Smooth muscle cell (in vitro differentiated cells): Measurements from ENCODE around the gene SSH3. TPM values are rescaled to one million over a fixed set of nuclear protein-coding genes. Genes with fewer than 3 reads are reported as not detected.
A peak's percentile ranks its signal among the peaks of the same experiment; 100 is the strongest.

ENCODE experiments used
- DNase-seq: peaks from one replicate; lab custom pipeline; 2025; ENCODE audit not compliant: unreplicated experiment; lab: John Stamatoyannopoulos, UW
- H2AFZ ChIP-seq: fragments of 200-600 bp; sonication (generic); 2 replicates; pipeline ENCODE4 v1.6.0; 2016; ENCODE audit warnings: antibody characterized with exemption, low read depth, mild to moderate bottlenecking
- H3F3A ChIP-seq: fragments of 200-600 bp; sonication (generic); 2 replicates; pipeline ENCODE4 v1.6.0; 2017; ENCODE audit warnings: antibody characterized with exemption, low read depth
- H3K27ac ChIP-seq: fragments of 200-600 bp; sonication (generic); 2 replicates; pipeline ENCODE4 v1.5.1; 2016; ENCODE audit warnings: low read depth, mild to moderate bottlenecking
- H3K27me3 ChIP-seq: fragments of 200-600 bp; sonication (generic); 2 replicates; pipeline ENCODE4 v1.6.1; 2016; ENCODE audit warnings: low read depth, mild to moderate bottlenecking
- H3K36me3 ChIP-seq: fragments of 200-600 bp; sonication (generic); 2 replicates; pipeline ENCODE4 v1.5.1; 2016; ENCODE audit warnings: low read depth
- H3K4me1 ChIP-seq: fragments of 200-600 bp; sonication (generic); 2 replicates; pipeline ENCODE4 v1.5.1; 2016; ENCODE audit warnings: low read depth
- H3K4me2 ChIP-seq: fragments of 200-600 bp; sonication (generic); 2 replicates; pipeline ENCODE4 v1.6.0; 2016; ENCODE audit warnings: mild to moderate bottlenecking
- H3K4me3 ChIP-seq: fragments of 200-600 bp; sonication (generic); 2 replicates; pipeline ENCODE4 v1.5.1; 2016; ENCODE audit warnings: mild to moderate bottlenecking
- H3K79me2 ChIP-seq: fragments of 200-600 bp; sonication (generic); 2 replicates; pipeline ENCODE4 v1.6.0; 2016; ENCODE audit warnings: low read depth, mild to moderate bottlenecking
- H3K9ac ChIP-seq: fragments of 200-600 bp; sonication (generic); 2 replicates; pipeline ENCODE4 v1.6.0; 2016; ENCODE audit warnings: low read depth
- H3K9me3 ChIP-seq: fragments of 200-600 bp; sonication (generic); replicated peaks from 2 replicates; pipeline ENCODE4 v1.5.1; 2016; ENCODE audit warnings: low read depth
- H4K20me1 ChIP-seq: fragments of 200-600 bp; sonication (generic); 2 replicates; pipeline ENCODE4 v1.6.0; 2016; ENCODE audit warnings: low read depth
- WGBS: methylation state at CpG from one replicate; pipeline ENCODE4 v1.1.7; 2016; ENCODE audit warnings: low lambda C conversion rate; 5-methylcytosine and 5-hydroxymethylcytosine counted together
- polyA plus RNA-seq: library from polyadenylated mRNA; unstranded; fragments of >200 nt; fragmentation: Nextera tagmentation; extraction: Ambion mirVana; gene quantifications from 2 replicates; pipeline ENCODE4 v1.2.1, GENCODE V29; 2016
- total RNA-seq: library from RNA; depleted of rRNA; stranded (reverse); fragments of >200 nt; gene quantifications from 2 replicates; pipeline ENCODE4 v1.2.3, GENCODE V29; 2014
- TF ChIP-seq, protein P1 (sequence below): fragments of 200-600 bp; sonication (generic); IDR thresholded peaks from 2 replicates; pipeline ENCODE4 v1.5.1; 2017; ENCODE audit warnings: borderline replicate concordance, mild to moderate bottlenecking, antibody characterized with exemption; ENCODE audit not compliant: insufficient read depth, poor library complexity, severe bottlenecking

SSH3 gene
- total and polyA plus RNA-seq, 2 experiments from 2014 or later: 23.9 to 29.3 TPM

GRCh38 chr11:67345247-67345919, 42.1 kb downstream of the SSH3 start:
- no peaks in the 10 kb centered on the region for H3K27me3 ChIP-seq
- H3K79me2 ChIP-seq: no peaks in the 10 kb centered on the region
- no peaks in the 10 kb centered on the region for H3F3A ChIP-seq
- no peaks in the 10 kb centered on the region for H4K20me1 ChIP-seq
- H3K4me1 ChIP-seq: no peaks in the 10 kb centered on the region
- H3K36me3 ChIP-seq: no peaks in the 10 kb centered on the region
- no peaks in the 10 kb centered on the region for H3K9me3 ChIP-seq
- no peak overlapping the region for H2AFZ ChIP-seq
- TF ChIP-seq, protein P1, sequence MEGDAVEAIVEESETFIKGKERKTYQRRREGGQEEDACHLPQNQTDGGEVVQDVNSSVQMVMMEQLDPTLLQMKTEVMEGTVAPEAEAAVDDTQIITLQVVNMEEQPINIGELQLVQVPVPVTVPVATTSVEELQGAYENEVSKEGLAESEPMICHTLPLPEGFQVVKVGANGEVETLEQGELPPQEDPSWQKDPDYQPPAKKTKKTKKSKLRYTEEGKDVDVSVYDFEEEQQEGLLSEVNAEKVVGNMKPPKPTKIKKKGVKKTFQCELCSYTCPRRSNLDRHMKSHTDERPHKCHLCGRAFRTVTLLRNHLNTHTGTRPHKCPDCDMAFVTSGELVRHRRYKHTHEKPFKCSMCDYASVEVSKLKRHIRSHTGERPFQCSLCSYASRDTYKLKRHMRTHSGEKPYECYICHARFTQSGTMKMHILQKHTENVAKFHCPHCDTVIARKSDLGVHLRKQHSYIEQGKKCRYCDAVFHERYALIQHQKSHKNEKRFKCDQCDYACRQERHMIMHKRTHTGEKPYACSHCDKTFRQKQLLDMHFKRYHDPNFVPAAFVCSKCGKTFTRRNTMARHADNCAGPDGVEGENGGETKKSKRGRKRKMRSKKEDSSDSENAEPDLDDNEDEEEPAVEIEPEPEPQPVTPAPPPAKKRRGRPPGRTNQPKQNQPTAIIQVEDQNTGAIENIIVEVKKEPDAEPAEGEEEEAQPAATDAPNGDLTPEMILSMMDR: no peak
- H3K27ac ChIP-seq: peak overlapping the region; percentile 5
- 83% methylated on average over 8 of the region's 8 CpGs for WGBS
- no peak overlapping the region for H3K4me3 ChIP-seq
- H3K4me2 ChIP-seq: no peak overlapping the region
- DNase-seq: no peak
- H3K9ac ChIP-seq: no peak overlapping the region

- Histone ChIP-seq H3K4me2 (no peak overlapping the region), H3K4me1 (no peaks in the 10 kb centered on the region), H2AFZ (no peak overlapping the region), H3K27ac (peak overlapping the region; percentile 5), H3K27me3 (no peaks in the 10 kb centered on the region), H3K4me3 (no peak overlapping the region), H3F3A (no peaks in the 10 kb centered on the region), H3K9ac (no peak overlapping the region), H3K36me3 (no peaks in the 10 kb centered on the region), H4K20me1 (peaks cover 5% of the 10 kb centered on the region), H3K9me3 (no peaks in the 10 kb centered on the region), H3K79me2 (peaks cover 4% of the 10 kb centered on the region)
- TF ChIP-seq, protein P1: peak; percentile 51
- 80% methylated on average over 7 of the region's 7 CpGs for WGBS
- DNase-seq: no peak
Measured at GRCh38 chr11:67345920-67346819, 42.8 kb downstream of the SSH3 start.

- Histone ChIP-seq H3K27me3 (no peaks in the 10 kb centered on the region), H3K27ac (no peak overlapping the region), H3K4me3 (no peak overlapping the region), H3K36me3 (no peaks in the 10 kb centered on the region), H2AFZ (no peak overlapping the region), H3K4me2 (no peak overlapping the region), H3K9me3 (no peaks in the 10 kb centered on the region), H3K79me2 (peaks cover 14% of the 10 kb centered on the region), H3K4me1 (peaks cover 7% of the 10 kb centered on the region), H3F3A (no peaks in the 10 kb centered on the region), H3K9ac (no peak overlapping the region), H4K20me1 (peaks cover 5% of the 10 kb centered on the region)
- TF ChIP-seq, protein P1: no peak
- DNase-seq: no peak
- 89% methylated on average over 11 of the region's 11 CpGs for WGBS
Measured at GRCh38 chr11:67347964-67348749, 44.8 kb downstream of the SSH3 start.
